Measurements from ENCODE around the gene GSG1.
A peak's percentile ranks its signal among the peaks of the same experiment; 100 is the strongest.

The GSG1 gene

DNA sequence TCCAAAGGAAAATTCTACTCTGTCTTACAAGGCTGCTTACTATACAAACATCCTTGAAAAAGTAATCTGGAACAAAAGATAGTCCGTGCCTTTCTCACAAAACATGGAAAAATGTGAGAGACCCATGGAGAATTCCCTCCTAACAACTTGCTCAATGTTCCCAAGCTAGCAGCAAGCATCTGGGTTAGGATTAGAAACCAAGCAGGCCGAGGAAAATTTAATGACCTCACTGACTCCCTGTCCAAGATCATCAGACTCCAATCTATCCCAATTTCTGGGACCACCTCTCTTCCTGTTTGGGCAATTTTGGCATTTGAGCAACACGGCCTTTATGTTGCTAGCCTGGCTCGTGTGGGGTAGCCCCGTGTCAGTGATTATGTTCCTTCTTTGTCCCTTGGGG lies 18.1 kb upstream of the GSG1 start:
- no peak for DNase-seq
- intact Hi-C loops (cut with DNase I) = no loop called here

DNA sequence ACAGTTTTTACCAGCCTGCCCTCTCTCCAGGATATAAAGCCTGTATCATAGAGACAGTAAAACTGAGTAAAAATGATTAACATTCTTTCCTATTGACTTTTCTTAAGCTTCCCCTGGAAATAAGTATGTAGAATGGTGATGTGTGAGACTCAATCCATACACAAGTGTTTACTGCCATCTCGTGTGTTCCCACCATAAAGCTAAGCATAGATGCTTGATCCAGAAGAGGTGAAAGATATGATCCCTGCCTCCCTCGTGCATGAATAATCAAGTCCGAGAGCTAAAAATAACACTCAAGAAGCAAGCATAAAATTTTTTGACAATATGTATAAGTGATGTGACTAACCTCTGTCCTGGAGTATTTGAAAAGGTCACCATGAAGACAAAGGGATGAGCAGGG lies 16.9 kb upstream of the GSG1 start:
- intact Hi-C loops (cut with DNase I) = no loop called here
- no peak for DNase-seq

DNA sequence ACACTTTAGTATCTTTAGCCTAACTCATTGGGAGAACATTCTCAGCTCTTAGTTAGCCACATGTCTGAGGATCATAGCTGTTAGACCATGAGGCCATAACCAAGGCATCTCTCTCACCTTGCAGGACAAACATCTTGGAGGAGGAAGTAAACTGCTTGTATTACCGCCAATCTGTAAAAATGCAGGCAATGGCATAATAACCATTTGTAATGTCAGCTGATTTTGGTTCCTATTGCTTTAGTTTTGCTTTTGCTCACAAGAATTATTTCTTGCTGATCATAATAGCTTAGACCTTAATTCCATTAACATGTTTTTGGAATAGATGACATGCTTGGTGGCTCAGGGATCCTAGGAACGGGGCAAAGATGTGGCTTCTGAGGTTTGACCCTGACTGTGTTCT lies 16.4 kb upstream of the GSG1 start:
- intact Hi-C loops (cut with DNase I) = no loop called here
- no peak for DNase-seq

DNA sequence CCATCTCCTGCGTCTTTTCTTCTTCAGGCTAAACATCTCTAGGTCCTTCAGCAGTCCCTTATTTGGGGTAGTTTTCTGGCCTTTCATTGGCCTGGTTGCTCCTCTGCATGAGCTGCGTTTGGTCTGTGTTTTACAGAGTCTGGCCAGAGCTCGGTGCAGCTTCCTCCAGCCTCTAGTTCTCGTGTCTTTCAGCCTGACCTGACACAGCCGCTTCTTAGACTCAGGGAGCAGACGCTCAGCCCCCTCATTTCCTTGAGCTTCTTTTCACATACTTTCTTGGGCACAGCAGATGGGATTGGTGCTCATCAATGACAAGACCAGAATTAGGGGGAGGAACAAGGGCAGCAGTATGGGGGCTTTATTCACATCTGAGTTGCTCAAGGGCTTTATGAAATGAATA lies 13.6 kb upstream of the GSG1 start:
- DNase-seq = no peak
- intact Hi-C loops (cut with DNase I) = no loop called here

DNA sequence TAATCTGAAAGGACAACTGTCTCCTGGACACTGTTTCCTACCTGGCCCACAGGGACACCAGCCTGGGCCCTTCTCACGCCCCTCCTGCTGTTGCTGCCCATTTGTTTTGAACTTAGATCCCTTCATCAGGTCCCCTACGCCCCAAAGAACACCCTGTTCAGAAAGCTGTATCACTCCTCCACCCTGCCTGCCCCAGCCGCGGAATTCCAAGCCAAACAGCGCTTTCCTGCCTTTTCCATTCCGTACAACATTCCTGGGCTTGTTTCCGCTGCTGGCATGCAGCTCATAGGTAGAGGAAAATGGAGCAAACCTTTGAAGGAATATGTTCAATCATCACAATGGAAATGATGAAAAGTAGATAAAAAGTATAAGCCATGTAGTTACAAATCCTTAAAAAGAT lies 12.8 kb upstream of the GSG1 start:
- intact Hi-C loops (cut with DNase I) = no loop called here
- no peak for DNase-seq

DNA sequence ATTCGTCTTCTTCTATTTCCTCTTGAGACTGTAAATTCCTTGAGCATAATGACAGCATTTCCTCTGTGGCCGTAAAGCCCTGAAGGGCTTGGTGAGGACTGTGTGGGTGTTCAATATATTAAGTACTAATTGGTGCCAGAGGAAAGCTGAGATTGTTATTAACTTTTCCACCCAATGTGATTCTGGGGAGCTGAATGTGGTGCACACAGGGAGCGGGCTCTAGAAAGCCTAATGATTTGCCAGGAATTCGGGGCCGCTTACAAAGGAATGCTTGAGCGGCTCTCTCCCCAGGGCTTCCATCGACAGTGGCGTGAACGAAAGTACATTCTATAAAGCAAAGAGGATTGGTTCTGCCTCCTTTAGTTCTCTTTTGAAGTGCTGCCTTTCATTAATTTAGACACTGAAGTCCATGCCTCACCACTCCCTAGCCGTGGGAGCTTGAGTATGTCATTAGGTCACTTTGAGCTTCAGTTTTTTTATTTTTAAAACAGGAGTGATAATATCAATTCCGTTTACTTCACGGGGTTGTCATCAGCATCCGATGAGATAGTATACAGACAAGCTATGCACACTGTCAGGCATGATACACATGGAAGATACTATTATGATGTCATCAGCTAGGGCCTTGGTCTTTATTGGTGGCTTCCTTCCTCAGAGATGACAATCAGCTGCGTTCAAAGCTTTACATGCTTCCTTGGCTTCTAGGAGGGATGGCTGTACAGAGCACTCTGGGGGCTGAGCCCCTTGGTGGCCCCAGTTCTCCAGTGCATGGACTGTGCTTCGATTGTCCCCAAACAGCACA lies 11.0 kb upstream of the GSG1 start:
- intact Hi-C loops (cut with DNase I) = no loop called here
- no peak for DNase-seq

DNA sequence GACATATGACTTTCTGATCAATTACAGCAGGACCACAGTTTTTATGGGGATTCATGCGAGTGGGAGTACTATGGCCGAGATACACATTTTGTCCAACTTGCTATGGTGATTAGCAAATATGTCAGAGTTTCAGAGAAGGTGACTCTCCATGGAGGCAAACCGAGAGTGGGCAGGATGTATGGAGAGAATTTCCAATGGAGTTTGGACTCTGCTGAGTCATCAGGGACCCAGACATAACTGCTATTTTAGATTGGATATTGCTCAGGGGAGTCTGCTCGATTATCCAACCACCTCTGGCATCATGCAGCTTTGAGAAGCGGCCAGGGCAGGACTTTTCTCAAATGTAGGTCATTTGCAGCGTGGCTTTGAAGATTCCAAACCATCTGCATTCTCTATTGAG lies 9.5 kb upstream of the GSG1 start:
- intact Hi-C loops (cut with DNase I) = no loop called here
- no peak for DNase-seq

DNA sequence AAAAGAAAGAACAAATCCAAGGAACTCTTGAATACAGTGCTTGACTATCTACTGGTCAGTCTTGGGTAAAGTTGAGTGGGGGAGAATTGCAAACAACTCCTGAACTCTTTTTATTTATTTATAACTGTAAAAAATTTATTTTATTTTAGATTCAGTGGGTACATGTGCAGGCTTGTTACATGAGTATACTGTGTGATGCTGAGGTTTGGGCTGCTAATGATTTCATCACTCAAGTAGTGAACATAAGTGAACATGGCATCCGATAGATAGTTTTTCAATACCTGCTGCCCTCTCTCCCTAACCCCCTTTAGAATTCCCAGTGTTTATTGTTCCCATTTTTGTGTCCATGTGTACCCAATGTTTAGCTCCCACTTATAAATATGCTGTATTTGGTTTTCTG lies 3.2 kb upstream of the GSG1 start:
- no peak for DNase-seq
- intact Hi-C loops (cut with DNase I) = no loop called here

DNA sequence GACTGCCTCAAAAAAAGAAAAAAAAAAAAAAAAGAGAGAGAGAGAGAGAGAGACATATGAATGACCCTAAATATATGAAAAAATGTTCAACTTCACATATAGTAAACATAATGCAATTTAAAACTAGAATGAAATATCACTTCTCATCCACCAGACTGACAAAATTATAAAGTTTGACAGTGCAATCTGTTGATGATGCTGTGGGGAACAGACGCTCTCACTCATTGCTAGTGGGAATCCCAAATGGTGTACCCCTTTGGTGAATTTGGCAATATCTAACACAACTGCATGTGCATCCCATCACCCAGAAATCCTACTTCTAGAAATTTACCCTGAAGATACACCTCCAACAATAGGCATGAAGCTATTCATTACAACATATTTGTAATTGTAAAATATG lies 2.3 kb upstream of the GSG1 start:
- intact Hi-C loops (cut with DNase I) = no loop called here
- DNase-seq = no peak

DNA sequence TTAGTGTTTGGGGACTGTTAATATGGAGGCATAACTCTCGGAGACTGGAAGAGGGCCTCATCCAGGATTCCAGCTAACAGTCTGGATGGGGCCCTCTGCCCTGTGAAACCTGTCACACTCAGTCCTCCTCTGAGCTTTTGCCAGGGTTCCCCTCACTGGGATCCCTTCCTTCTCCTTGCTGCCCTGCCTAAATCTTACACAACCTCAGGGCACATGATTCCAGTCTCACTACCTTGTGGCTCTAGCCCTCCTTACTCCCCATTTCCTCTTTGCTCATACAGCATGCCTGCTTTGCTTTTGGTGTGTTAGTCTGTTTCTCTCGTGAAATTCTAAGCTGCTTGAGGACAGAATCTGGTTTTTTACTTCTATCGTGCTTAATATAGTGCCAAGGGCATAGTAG lies 942 bp upstream of the GSG1 start:
- DNase-seq = no peak
- intact Hi-C loops (cut with DNase I) = no loop called here

DNA sequence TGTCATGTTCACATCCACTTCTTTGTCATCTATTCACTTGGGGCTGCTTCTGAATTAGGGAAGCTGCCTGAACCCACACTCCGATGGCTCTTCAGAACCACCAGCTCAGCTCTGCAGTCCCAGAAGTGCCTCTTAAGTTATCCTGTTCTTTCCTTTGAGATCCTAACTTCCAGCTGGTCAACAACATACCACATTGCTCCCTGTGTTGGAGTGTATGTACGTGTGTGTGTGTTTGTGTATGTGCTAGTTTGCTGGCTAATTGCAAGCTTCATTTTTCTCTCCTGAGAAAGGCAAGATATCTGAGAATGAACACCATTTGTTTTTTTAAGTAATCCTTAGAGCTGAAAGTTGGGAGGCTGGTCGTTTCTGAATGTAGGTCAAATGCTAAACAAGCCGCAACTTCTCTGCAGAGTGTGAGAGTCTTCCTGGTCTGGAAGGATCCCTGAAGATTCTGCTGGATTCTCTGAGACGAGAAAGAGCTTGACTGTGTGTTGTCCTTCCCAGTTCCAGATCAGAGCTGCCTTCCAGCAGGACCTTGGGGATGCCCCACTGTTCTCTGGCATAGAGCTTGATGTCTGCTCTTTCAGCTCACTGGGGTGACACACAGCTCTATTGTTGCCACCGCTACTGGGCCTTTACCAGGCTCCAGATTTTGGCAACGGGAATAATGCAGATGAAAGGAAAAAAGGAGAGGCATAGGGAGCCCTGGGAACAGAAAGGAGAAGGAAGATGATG lies 839 bp downstream of the GSG1 start:
- peak in 9 of 10 donors; percentile 35 to 93 (median 57) for DNase-seq
- intact Hi-C loops (cut with DNase I) = no loop called here

DNA sequence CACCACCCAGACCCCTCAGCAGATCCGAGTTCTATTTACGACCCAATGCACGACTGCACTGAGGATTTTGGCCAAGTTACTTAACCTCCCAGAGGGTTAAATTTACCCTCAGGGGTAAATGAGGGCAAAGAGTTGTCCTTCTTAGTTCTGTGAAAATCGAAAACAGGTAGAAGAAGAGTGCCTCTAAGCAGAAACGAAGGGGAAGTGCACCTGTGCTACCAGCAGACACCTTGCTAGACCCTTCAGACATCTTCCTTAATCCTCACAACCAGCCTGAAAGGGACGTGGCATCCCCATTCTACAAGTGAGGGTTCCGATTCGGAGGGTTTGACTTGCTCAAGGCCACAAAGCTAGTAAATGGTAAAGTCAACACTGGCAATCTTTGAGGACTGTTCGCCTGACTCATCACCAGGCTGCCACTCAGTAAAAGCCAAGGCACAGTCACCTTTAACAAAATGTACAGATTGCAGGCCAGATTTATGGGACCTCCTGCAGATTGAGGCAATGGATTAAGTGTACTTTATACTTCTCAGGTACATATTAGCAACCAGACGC lies 1.6 kb downstream of the GSG1 start:
- no peak for DNase-seq
- intact Hi-C loops (cut with DNase I) = no loop called here

DNA sequence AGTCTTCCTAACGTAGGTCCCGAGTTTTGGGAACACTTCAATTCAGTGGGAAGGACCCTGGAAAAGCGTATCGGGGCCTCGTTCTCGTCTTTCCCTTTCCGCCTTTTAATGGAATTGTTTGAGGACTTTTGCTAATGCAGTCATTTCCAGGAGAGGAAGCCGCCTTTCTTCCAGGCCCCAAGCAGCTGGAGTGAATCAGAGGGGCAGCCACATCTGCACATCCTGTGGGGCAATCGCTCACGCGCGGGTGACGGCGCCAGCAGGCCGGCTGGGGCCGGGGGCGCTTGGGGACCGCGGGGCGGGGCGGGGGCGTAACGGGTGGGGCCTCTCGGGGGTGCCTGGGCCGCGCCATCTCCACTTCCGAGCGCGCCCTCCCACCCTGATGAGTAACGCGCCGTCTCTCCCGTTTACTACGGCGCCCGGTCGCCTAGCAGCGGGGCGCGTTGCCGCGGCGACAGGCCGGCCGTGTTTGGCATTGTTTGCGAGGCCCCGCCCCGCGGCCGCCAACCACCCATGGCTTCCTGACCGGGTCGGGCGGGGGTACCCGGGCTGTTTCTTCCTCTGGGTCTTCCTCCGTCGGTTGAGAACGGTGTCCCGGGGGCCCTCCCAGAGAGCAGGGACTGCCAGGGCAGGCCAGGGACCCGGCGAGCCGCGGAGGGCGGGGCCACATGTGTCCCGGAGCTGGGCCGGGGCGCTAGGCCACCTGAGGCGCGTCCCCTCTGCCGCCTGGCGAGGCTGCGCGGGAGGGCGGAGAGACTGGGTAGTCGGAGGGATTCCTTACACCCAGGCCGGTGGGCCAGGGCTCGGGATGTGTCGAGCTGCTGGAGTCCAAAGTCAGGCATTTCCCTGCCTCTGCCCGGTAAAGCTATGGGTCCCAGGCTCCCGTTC lies 2.3 kb downstream of the GSG1 start:
- peak; percentile 60 to 97 (median 80) for DNase-seq
- intact Hi-C loops (cut with DNase I) = no loop called here

DNA sequence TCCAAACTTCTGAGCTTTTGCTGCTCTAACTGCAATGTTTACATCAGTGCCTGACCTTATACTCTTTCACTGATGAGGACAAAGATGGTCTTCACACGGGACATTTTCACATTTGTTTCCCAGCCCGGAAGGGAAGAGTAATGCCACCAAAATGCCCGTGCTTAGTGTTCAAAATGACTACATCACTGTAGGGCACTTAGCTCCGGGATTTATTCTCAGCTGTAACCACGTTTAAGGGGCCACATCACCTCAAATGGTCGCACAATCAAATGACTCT lies 2.9 kb downstream of the GSG1 start:
- no peak for DNase-seq
- intact Hi-C loops (cut with DNase I) = no loop called here

DNA sequence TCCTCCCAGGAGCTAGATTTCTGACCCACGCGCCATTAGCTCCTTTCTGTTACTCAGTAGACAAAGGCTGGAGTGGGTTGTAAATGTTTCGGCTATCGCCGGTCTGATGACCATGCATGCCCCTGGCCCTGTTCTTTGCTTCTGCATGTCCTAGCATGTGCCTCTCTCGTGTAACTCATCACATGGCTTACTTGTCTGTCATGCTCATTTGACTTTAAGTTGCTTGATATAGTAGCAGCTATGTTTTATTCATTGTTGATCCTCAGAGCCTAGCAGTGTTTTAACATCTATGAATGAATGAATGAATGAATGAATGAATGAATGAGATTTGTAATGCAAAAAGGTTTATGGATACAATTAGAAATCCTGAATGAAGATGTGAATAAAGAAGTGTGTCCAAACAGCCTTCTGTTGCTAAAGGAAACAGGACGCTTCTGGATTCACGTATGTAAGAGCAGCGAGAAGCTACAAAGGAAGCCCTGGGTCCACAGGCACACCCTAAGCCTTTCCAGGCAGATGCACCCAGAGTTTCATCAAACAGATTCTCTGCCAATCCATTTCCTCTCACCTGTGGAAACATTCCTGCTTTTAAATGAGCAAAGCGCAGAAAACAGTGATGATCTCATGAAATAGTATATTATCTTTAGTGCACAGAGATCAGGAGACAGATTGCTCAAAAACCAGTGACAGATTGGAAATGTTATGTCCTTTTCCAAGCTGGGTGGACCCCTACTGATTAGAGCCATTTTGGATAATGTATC lies 3.4 kb downstream of the GSG1 start:
- DNase-seq = no peak
- intact Hi-C loops (cut with DNase I) = loop anchor here (5.0 kb wide), 2 partner anchors 98 to 183 kb away; partner anchors contain the start of gene HEBP1

DNA sequence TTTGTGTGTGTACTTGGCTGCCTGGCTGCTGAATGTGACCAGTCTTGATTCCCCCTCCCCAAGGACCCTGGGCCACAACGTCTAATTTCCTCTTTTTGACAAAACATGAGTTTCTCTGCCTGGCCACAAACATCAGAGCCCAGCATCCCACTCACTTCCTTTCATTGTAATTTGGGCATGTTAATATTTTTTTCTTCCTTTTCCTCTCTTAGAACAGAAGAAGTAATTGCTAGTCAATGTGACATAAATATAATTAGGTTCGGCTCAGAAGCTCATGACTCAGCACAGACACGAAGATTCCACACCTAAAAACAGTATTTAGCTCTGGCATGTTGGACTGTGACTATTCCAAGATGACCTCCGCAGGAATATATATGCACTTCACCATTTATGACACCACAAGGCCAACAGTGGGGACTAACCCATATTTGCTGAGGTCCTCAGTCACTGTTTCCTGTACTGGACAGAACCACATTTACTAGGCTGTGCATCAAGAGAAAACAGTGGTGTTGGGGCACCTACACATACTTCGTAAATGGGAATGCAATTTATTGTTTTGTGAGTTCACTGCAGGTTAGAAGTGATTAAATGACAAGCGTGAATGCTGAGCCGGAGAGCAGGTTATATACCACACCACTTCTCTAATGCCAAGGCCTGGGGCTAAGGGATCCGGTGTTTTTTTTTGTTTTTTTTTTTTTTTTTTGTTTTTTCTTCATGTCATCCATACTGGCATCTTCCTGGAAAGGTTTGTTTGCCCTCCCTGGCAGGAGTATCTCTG lies 4.2 kb downstream of the GSG1 start:
- DNase-seq = no peak
- intact Hi-C loops (cut with DNase I) = loop anchor here (5.0 kb wide), 2 partner anchors 97 to 182 kb away; partner anchors contain the start of gene HEBP1

DNA sequence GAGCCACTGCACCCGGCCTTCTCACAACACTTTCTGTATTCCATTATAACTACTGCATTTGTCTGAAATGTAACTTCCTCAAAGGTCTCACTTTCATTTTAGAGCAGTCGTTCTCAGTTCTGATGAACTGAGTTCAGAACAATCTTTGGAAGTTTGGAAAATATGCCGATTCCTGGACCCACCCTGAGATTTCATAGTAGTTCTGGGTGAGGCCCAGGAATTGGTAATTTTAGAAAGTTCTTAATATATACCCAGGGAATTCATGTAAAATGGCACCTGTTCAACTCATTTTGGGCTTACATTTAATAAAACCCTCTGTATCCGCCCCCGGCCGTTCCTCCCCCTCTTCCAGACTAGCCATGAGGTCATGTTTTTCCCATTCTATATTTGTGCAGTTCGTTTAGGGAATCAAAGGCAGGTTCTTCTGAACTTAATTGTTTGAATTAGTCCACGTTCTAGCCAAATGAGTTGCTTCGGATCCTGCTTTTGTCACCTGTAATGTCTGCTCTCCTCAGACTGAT lies 5.9 kb downstream of the GSG1 start:
- intact Hi-C loops (cut with DNase I) = loop anchor here (1.0 to 5.0 kb wide), 4 partner anchors 95 to 180 kb away; partner anchors contain the start of gene HEBP1
- no peak for DNase-seq

DNA sequence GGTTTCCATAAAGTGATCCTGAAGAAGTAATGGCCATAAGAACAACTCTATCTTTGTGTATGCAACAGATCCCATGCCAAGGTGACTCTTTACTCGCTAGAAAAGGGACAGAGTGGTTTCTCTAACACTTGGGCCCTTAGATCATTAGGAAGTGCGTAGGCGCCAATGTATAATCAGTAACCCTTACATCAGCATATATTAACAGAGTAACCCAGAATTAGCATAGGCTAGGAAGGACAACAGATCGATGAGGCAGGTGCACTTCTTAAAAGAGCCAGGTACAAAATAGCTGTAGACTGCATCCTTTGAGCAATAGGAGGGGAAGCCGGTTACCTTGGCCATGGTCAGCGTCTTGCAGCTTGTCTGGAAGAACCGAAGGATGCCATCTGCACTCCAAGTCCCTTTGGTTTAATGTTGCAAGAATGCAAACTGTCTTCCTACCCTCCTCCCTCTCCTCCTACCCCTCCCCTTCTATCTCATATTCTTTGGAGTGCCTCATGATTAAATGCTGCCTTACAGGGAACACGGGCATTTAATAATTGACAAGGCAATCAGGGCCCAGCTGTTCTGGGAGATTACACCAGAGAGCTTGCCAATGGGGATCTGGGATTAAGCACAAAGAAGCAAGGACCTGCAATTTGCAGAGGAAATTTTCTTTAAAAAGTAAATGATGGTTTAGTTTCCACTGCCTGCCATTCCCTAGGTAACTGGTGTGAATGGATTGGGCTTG lies 8.0 kb downstream of the GSG1 start:
- intact Hi-C loops (cut with DNase I) = loop anchor here (5.0 kb wide), 2 partner anchors 93 to 178 kb away; partner anchors contain the start of gene HEBP1
- DNase-seq = no peak

All from posterior cingulate gyrus (tissue), 11 donors.